HFFc6 (cell line): Measurements from ENCODE around the gene KCNF1. TPM values are rescaled to one million over a fixed set of nuclear protein-coding genes. Genes with fewer than 3 reads are reported as not detected.

Experiments used
- DNase-seq: peaks from one replicate; pipeline ENCODE4 v3.0.0-alpha.2; 2018
- H3K27ac Mint-ChIP-seq: 2 replicates; pipeline ENCODE4 v1.8.0; 2020; ENCODE audit warnings: mild to moderate bottlenecking, mixed read lengths
- H3K27me3 Mint-ChIP-seq: 2 replicates; pipeline ENCODE4 v1.8.0; 2021; ENCODE audit warnings: mild to moderate bottlenecking, moderate library complexity, mixed read lengths; ENCODE audit not compliant: insufficient read depth
- H3K36me3 Mint-ChIP-seq: 2 replicates; pipeline ENCODE4 v1.8.0; 2021; ENCODE audit warnings: low read depth, mixed read lengths
- H3K4me1 Mint-ChIP-seq: 2 replicates; pipeline ENCODE4 v1.8.0; 2020; ENCODE audit warnings: low read depth, mixed read lengths
- H3K4me3 Mint-ChIP-seq: 2 replicates; pipeline ENCODE4 v1.8.0; 2020; ENCODE audit warnings: mild to moderate bottlenecking, moderate library complexity, mixed read lengths
- H3K9me3 Mint-ChIP-seq: 2 replicates; pipeline ENCODE4 v1.8.0; 2020; ENCODE audit warnings: mild to moderate bottlenecking, mixed read lengths
- CTCF ChIP-seq: fragments of 200-600 bp; sonication (generic); IDR thresholded peaks from 2 replicates; pipeline ENCODE4 v1.5.0; 2021; ENCODE audit warnings: antibody characterized with exemption, mild to moderate bottlenecking
- total RNA-seq, 6 experiments: library from RNA; stranded (reverse); fragmentation: NEBNext Ultra II Directional; extraction: Animal tissue kit (Norgen Biotek cat#: 25700); gene quantifications; 2 replicates in 1 of 6; 3 replicates in 5 of 6; pipeline ENCODE4 v1.2.3, GENCODE V29; 2021

Gene KCNF1
- total RNA-seq, 6 experiments from 2014 or later: 0.14 to 0.26 (median 0.18) TPM; not detected in 3

GRCh38 chr2:10915236-10915635, 3.5 kb downstream of the KCNF1 start:
- TF ChIP-seq CTCF: no peak
- H3K9me3 Mint-ChIP-seq: no peaks in the 10 kb centered on the region
- DNase-seq: no peak
- H3K4me3 Mint-ChIP-seq: no peak overlapping the region
- no peak overlapping the region for H3K27ac Mint-ChIP-seq
- H3K36me3 Mint-ChIP-seq: no peaks in the 10 kb centered on the region
- peaks cover 6% of the 10 kb centered on the region; the same call in 1 of the 2 replicates for H3K4me1 Mint-ChIP-seq
- H3K27me3 Mint-ChIP-seq: peaks cover 25% of the 10 kb centered on the region

- Mint-ChIP-seq H3K4me3 (no peak overlapping the region), H3K4me1 (peaks cover 6% of the 10 kb centered on the region; the same call in 1 of the 2 replicates), H3K27ac (no peak overlapping the region), H3K9me3 (no peaks in the 10 kb centered on the region), H3K27me3 (peaks cover 26% of the 10 kb centered on the region), H3K36me3 (no peaks in the 10 kb centered on the region)
- TF ChIP-seq CTCF: no peak
- no peak for DNase-seq
Observed at GRCh38 chr2:10915731-10916276, 4.1 kb downstream of the KCNF1 start.

GRCh38 chr2:10916953-10917352, 5.2 kb downstream of the KCNF1 start:
- H3K27ac Mint-ChIP-seq: no peak overlapping the region
- H3K4me1 Mint-ChIP-seq: peaks cover 6% of the 10 kb centered on the region; the same call in 1 of the 2 replicates

GRCh38 chr2:10917927-10918326, 6.2 kb downstream of the KCNF1 start:
- peaks cover 20% of the 10 kb centered on the region for H3K27me3 Mint-ChIP-seq
- H3K27ac Mint-ChIP-seq: no peak overlapping the region
- TF ChIP-seq CTCF: no peak
- peaks cover 6% of the 10 kb centered on the region; the same call in 1 of the 2 replicates for H3K4me1 Mint-ChIP-seq
- no peaks in the 10 kb centered on the region for H3K36me3 Mint-ChIP-seq
- no peaks in the 10 kb centered on the region for H3K9me3 Mint-ChIP-seq
- no peak for DNase-seq
- no peak overlapping the region for H3K4me3 Mint-ChIP-seq

More at GRCh38 chr2:10916953-10917352, 5.2 kb downstream of the KCNF1 start:
- H3K27me3 Mint-ChIP-seq: peaks cover 25% of the 10 kb centered on the region
- H3K9me3 Mint-ChIP-seq: no peaks in the 10 kb centered on the region
- no peaks in the 10 kb centered on the region for H3K36me3 Mint-ChIP-seq
- DNase-seq: no peak
- H3K4me3 Mint-ChIP-seq: no peak overlapping the region
- TF ChIP-seq CTCF: no peak

- H3K4me3 Mint-ChIP-seq: no peak overlapping the region
- H3K4me1 Mint-ChIP-seq: peaks cover 6% of the 10 kb centered on the region; the same call in 1 of the 2 replicates
- no peak for DNase-seq
- no peak for TF ChIP-seq CTCF
- no peak overlapping the region for H3K27ac Mint-ChIP-seq
- no peaks in the 10 kb centered on the region for H3K36me3 Mint-ChIP-seq
- no peaks in the 10 kb centered on the region for H3K9me3 Mint-ChIP-seq
- peaks cover 16% of the 10 kb centered on the region for H3K27me3 Mint-ChIP-seq
Observed at GRCh38 chr2:10918661-10919409, 7.1 kb downstream of the KCNF1 start.
